GM19395 (cell line): ENCODE results near the gene SAFB2.
"Not testable (repeated sequence)": the region's sequence is repeated elsewhere in the genome, so short reads cannot be mapped to it uniquely, and the experiment has no call there.

ENCODE experiments used
- ATAC-seq: cut with Tn5 transposase; IDR thresholded peaks from one replicate; pipeline ENCODE4 v1.9.1; 2021; ENCODE audit warnings: mild to moderate bottlenecking, moderate library complexity; ENCODE audit not compliant: unreplicated experiment

The SAFB2 gene

DNA sequence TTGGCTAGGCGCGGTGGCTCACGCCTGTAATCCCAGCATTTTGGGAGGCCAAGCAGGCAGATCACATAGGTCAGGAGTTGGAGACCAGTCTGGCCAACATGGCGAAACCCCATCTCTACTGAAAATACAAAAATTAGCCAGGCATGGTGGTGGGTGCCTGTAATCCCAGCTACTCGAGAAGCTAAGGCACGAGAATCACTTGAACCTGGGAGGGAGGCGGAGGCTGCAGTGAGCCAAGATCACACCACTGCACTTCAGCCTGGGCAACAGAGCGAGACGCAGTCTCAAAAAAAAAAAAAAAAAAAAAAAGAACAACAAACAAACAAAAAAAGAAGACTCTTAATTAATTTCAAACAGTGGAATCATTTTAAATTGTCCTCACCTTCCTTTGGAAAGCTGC lies 13.8 kb downstream of the SAFB2 start:
- not testable (repeated sequence) for ATAC-seq

DNA sequence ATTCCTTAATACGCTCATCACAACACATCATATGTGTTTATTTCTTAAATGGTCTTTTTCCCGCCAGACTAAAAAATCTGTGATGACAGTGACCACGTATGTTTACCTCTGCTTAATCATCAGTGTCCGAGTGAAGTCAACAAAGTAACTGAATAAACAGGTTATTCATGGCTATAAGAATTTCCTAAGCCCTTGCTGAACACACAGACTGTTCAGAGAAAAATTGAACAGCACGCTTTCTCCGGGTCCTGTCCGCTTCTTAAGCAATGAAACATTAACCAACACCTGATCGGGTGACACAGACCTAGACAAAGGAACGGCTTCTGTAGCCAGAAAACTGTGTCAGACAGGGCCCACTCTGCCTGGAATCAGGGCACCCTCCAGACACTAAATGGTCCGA lies 14.3 kb downstream of the SAFB2 start:
- no peak for ATAC-seq

DNA sequence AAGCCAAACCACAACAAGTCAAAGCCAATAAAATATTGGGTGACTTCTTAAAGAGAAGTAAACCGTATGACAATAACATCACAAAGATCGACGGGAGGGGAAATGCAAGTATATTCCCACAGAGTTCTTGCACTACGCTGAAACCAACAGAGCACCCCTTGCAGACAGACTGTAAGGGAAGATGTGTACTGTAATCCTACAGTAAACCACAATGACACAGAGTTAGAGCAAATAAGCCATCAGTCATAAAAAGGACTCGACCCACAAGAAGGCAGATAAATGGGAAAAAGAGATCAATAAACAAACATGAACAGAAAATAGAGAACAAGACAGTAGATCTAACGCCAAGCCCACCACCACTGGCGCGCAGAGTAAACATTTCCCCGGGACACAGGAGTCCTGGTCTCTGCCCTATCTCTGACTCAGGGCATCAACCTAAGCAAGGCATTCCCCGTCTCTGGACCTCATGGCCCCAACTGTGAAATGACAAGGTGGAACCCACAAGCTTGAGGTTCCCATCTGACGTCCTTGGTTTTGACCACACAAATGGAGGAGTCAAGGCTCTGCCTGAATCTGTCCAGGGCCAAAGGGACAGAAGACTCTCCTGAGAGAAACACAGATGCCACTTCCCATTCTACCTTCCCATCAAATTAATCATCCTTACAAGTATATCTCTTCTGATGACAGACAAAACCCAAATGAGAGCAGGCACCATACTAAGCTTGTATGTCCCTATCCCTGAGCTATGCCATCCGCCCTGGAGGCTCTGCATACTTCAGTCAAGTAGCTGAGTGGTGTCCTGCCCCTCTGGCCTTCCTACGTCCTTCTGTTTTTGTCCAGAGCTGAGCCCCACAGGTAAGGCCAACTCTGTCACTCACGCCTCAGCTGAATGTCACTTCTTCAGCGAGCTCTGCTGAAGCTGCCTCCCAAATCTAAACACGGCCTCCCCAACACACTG lies 15.0 kb downstream of the SAFB2 start:
- ATAC-seq, result no peak

DNA sequence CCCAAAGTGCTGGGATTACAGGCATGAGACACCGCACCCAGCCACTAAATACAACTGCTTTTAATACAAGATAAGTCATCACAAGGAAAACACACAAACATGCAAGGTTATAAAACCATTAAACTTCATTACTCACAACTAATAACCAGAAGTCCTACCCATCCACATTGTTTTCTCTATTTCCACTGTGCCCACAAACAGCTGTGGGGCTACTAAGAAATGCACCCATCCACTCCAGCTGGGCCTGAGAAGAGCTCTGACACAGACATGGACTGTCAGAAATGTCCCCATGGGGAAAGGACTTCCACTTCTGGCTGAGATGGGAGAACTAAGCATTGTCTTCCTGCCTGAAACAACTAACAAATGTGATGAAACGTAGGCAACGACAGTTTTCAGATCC lies 17.2 kb downstream of the SAFB2 start:
- no peak for ATAC-seq

DNA sequence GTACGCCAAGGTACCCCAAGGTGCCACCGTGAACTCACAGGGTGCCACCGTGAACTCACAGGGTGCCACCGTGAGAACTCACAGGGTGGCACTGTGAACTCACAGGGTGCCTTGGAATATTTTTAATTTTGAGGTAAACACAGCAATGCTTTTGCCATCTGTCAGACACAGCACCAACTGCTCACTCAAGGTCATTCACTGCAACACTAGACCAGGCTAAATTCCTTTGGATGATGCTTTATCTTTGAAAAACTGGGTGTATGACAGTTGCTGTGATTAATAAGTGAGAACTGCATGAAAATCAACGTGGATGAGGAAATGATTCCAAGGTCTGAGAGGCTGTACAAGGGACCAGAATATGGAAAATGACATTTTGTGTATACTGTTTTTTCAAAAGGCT lies 18.9 kb downstream of the SAFB2 start:
- no peak for ATAC-seq

DNA sequence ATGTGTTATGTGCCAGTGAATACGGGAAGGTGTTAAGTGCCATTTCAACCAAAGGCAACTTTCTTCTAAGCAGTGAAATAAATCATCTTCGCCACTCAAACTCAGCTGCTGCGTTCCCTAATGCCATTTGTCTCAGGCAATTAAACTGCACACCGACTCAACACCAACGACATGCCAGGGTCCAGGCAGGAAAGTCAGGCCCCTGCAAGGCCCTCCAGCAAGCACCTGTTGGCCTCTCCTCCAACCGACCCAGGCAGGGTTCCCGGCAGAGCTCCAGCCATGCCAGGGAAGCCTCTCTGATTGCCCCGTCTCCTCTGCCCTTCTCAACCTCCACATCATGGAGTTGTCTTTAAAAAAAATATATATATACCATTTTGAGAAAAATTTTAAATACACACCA lies 21.8 kb downstream of the SAFB2 start:
- no peak for ATAC-seq

DNA sequence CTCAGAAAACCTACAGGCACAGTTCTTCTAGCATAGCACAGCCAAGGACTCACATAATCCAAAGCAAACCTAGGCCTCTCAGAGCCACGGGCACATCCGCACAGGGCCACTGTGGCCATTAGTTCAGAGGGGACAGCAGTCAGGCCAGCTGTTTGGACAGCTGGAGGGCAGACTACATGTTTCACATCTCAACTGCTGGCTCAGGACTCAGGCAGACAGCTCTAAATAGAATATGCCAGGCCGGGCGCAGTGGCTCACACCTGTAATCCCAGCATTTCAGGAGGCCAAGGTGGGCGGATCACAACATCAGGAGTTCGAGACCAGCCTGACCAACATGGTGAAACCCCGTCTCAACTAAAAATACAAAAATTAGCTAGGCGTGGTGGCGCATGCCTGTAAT lies 26.8 kb downstream of the SAFB2 start:
- no peak for ATAC-seq

DNA sequence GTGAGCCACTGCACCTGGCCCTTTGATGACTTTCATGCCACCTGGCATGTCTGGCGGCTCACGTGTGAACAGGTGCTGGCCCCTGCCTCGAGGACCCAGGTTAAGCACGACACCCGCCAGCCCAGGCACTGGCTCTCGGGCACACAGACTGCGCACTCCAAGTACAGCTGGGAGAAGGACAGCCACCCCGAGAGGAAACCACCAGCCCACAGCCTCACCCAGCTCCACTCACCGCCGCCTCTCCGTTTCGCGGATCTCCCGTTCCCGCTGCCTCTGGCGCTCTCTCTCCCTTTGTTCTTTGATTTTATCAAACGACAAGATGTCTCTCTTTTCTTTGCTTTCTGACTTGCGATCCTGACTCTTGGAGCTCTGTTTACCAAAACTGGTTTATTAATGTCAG lies 27.4 kb downstream of the SAFB2 start:
- ATAC-seq, result no peak

DNA sequence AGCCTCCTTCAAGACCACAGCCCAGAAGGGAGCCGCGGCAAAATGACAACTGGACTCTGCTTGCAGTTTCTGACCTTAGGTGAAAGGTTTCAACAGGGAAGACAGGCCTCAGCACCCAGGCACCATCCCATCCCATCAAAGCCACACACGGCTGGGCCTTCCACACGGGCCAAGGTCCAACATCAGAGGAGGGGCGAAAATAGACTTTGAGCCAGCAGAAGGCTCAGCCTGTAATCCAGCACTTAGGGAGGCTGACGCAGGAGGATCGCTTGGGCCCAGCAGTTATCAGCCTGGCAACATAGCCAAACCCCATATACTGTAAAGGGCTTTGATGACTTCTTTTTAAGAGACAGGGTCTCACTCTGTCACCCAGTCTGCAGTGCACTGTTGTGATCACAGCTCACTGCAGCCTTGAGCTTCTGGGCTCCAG lies 28.0 kb downstream of the SAFB2 start:
- no peak for ATAC-seq

DNA sequence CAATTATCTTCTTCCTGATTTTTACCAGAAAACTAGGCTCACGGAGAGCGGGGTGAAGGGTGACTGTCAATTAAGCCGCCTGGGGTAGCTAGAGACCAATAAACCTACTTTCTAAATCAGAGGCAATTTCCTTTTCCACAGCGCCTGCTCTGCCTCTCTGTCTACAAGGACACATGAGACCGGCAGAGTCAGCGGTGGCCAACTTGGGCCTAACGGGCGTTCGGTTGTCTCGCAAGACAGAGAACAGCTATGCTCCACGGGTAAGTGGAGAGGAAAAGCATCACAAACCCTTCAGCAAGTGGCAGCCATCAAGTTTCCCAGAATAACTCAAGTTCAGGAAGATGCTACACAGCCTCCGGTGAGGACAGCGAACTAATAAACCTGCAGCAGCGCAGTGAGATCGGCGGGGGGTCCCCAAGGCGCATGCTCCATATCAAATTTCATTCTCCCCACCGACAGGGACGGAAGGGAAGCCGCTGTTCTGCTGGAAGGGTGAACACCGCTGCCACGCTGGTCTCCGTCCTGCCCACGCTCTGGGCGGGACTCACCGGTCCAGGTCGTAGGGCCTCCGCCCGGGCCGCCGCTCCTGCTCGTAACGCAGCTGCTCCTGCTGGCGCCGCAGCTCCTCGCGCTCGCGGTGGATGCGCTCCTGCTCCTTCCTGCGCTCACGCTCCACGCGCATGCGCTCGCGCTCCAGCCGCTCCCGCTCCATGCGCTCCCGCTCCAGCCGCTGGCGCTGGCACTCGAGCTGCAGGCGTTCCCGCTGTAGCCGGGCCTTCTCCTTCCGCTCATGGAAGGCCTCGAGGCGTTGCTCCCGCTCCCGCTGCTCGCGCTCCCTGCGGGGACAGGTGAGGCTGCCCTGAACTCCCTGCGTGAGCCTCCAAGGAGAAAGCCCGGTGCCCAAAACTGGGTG lies 29.0 kb downstream of the SAFB2 start:
- ATAC-seq, result no peak

DNA sequence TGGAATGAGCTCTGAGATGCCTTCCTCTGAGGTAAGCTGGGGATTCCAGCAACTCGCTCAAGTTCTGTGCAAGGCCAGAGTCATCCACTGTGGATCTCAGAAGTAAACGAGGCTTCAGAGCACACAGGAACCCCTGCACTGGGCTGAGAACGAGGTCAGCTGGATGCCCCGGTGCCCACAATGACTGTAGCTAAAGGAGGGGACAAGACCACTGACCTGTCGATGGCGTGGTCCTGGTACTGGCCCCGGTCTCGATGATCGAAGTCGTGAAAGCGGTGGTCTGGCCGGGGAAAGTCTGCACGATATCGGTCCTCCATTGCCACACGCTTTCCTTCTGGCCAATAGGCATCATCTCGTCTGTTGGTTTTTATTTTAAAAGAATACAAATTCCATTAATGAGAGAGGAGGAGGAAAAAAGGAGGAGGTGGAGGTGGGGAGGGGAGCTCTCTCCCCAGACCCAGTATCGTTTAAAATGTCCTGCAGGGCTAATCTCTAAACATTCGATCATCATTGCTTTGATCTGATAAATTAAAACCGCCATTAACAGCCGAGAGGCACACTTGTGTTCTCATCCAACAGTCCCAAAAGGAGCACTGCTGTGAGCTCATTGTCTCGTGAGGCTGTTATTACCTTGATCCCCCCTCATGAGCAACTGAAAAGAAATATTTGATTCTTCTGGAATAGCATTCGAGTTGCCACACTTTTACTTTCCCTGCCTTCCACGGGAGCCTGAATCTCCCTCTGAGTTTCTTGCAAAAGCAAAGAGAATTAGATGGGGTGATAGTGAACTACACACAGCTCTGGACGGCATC lies 29.8 kb downstream of the SAFB2 start:
- no peak for ATAC-seq

DNA sequence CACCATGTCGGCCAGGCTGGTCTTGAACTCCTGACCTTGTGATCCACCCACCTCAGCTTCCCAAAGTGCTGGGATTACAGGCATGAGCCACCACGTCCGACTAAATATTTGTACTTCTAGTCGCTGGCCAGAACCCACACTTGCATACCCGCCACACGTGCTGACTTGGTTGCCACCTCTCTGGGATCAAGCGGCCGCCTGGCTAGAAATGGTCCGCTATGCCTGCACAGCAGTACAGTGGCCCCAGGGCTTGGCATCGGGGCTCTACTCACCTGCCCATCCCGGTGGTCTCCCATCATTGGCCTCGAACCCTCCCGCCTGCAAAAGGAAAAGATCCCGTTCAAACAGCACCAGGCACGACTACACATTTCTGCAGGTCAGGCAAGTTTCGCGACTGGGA lies 31.1 kb downstream of the SAFB2 start:
- ATAC-seq, result no peak

DNA sequence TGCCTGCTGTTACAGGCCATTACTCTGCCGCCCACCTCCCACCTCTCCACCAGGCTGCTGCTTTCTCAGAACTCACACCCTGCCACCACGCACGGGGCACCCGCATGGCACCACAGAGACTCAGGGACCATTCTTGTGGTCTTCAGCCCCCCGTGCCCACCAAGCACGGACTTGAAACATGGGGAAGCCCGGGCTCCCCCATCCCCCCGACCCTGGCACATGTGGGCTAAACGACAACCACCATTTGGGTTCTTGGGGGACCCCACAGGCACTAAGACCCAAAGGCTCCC lies 31.8 kb downstream of the SAFB2 start:
- ATAC-seq, result no peak

DNA sequence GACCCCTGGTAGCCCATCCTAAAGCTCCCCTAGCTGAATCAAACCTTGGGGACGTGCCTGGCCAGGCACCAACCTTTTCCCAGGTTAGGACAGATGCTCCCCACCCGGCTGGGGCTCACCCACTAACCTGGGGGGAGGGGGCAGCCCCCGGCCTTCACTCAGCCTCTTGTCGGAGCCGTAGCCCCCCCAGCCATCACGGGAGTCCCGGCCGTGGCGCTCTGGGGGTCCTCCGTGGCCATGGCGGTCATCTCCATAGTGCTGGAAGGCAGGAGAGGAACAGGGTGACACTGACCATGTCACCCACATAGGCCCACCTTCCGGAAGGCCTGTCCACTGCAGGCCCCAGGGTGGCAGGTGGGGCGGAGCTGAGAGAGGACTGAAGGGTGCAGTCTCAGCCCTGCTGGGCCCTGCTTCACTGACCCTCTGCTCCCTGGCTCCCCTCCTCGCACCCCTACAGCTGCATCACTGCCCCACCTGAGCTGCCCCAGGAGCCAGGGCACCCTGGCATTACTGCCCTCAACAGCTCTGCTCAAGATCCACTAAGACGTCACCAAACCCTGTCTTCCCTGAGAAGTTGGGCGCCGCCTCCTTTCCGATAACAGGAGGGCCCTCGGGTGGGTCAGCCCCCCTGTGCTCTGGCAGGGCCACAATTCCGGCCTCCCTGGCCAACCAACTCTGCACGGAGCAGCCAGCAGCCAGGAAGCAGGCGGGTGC lies 32.3 kb downstream of the SAFB2 start:
- ATAC-seq, result no peak

DNA sequence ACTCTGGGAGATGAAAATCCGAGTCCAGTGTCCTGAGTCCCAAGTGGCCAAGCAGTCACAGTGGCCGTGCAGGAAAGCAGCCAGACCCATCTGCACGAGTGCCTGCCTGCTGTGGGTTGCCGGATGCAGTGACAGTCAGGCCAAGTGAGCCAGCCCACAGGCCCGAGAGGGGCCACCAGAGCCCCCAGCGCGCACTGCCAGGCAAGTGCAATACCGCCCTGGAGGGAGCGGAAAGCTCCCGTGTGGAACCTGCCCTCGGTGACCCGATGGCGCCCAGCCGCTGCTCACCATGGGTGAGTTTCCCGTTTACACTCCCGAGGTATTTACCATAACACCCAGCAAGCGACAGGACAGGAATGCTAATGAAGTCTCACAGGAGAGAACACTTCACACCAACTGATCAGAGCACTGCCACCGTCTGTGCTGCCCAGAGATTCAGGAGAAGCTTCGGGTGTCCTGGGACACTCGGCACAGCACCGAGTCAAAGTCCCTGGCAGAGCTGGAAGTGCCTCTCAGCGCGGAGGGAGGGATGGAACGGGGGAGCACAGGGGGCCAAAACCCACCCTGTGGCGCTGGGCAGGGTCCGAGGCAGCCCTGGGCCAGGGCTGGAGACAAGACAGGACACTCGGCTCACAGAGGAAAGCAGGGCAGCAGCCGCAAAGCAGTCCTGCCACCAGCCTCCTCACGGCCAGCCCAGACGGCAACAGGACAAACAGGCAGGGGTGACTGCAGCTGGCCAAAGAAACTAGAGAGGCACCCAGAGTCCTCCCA lies 33.5 kb downstream of the SAFB2 start:
- no peak for ATAC-seq

DNA sequence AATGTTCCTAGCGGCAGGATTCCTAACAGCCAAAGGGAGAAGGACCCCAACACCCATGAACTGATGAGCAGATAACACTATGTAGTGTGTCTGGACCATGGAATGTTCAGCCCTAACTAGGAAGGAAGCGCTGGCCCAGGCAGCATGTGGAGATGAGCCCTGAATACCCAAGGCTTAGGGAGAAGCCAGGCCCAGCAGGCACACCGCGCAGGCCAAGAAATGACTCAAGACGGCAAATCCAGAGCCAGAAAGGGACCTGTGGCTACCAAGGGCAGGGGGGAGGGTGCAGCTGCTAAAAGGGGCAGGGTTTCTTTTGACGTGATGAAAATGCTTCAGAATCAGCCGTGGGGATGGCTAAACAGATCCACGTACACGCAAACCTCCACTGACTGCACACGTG lies 34.1 kb downstream of the SAFB2 start:
- ATAC-seq, result no peak

DNA sequence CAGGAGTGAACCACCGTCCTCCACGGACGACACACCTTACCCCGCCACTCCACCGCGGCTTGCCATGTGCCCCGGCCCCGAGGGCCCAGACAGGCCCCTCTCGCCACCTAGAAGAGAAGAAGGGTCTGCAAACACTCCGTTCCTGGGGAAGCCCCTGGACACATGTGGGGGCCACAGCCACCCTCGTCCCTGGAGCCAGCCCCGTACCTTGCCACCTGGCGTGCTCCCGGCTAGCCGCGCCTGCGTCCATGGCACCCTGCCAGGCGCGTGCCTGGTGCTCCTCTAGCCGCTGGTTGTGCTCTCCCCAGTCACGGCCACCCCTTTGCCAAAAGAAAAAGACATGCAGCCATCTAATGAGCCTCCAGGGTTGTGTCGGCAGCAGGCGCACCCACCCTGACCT lies 34.9 kb downstream of the SAFB2 start:
- ATAC-seq, result no peak

DNA sequence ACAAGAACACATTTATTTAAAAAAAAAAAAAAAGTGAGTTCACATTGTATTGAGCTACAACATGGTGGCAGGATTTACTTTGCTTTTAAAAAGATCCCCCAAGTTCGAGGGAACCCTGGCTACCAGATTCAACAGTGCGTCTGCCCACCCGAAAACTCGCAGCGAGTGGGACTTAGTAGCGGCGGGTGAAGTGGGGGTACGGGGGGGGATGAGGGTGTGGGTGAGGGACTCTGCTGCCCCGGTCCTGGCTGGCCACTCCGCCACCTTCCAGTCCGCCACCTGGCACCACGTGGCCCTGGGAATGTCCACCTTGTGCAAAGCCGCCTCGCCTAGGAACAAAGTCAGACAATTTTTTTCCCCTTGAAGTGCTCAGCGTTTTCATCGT lies 35.5 kb downstream of the SAFB2 start:
- ATAC-seq, result no peak

DNA sequence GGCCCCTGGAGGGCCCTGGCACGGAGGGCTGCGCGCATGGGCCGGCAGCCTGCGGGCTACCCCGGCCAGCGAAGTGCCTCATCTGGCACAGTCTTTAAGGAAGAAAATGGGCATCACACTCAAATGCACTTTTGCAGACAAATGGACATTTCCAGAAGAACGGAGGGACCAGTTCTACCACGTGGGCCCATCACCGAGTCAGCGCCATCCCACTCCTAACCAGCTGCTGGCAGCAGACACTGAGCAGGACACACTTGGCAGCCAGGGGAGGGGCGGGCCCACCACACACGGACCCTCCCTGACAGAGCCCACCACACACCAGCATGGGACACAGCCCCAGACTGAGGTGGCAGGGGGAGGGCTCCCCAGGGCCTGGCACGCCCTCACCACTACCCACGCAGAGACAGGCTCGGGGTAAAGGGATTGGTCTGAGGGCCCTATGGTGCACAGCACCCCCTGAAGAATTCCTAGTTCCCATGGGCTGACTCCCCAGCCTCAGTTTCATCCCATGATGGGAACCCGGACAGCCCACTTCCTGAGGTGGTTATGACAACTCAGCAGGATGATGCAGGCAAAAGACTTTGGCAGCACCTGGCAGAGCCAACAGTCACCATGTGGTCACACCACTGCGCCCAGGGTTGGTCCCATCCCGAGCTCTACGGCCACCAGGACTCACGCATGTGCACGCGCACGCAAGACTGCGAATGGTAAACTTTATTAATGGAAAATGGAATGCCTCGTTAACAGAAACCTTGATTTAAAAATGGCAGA lies 36.1 kb downstream of the SAFB2 start:
- ATAC-seq, result no peak
